Loucy (cell line): ENCODE results near the gene EFR3B.

Experiments
- H2AFZ ChIP-seq: fragments of 200-600 bp; sonication (generic); 2 replicates; pipeline ENCODE4 v1.6.0; 2016; ENCODE audit warnings: antibody characterized with exemption, mild to moderate bottlenecking, low read length, moderate library complexity
- H3F3A ChIP-seq: fragments of 200-600 bp; 2 replicates; pipeline ENCODE4 v1.6.0; 2016; ENCODE audit warnings: antibody characterized with exemption, low read depth, mild to moderate bottlenecking
- H3K27me3 ChIP-seq: fragments of 200-600 bp; sonication (generic); 2 replicates; pipeline ENCODE4 v1.6.1; 2014; ENCODE audit warnings: low read length, mild to moderate bottlenecking; ENCODE audit not compliant: insufficient read depth, poor library complexity, severe bottlenecking
- H3K36me3 ChIP-seq: fragments of 200-600 bp; sonication (generic); 2 replicates; pipeline ENCODE4 v1.6.1; 2016; ENCODE audit warnings: low read length; ENCODE audit not compliant: insufficient read depth
- H3K4me1 ChIP-seq: fragments of 200-600 bp; sonication (generic); 2 replicates; pipeline ENCODE4 v1.5.1; 2014; ENCODE audit warnings: low read length, mild to moderate bottlenecking; ENCODE audit not compliant: insufficient read depth, poor library complexity, severe bottlenecking
- H3K4me2 ChIP-seq: fragments of 200-600 bp; sonication (generic); 2 replicates; pipeline ENCODE4 v1.6.0; 2014; ENCODE audit warnings: antibody characterized with exemption, low read length, low read depth, mild to moderate bottlenecking; ENCODE audit not compliant: poor library complexity, severe bottlenecking
- H3K4me3 ChIP-seq: fragments of 200-600 bp; sonication (generic); 2 replicates; pipeline ENCODE4 v1.5.1; 2014; ENCODE audit warnings: low read length, mild to moderate bottlenecking, mixed read lengths; ENCODE audit not compliant: poor library complexity, severe bottlenecking
- H3K79me2 ChIP-seq: fragments of 200-600 bp; sonication (generic); 2 replicates; pipeline ENCODE4 v1.6.1; 2014; ENCODE audit warnings: low read length; ENCODE audit not compliant: insufficient read depth
- H3K9ac ChIP-seq: fragments of 200-600 bp; sonication (generic); 2 replicates; pipeline ENCODE4 v1.6.0; 2014; ENCODE audit warnings: mild to moderate bottlenecking, low read depth, low read length, moderate library complexity; ENCODE audit not compliant: poor library complexity, severe bottlenecking
- H3K9me2 ChIP-seq: fragments of 200-600 bp; sonication (generic); replicated peaks from 2 replicates; pipeline ENCODE4 v1.6.1; 2016; ENCODE audit warnings: low read depth, low read length, mixed read lengths
- H3K9me3 ChIP-seq: fragments of 200-600 bp; sonication (generic); 2 replicates; pipeline ENCODE4 v1.6.1; 2014; ENCODE audit warnings: mild to moderate bottlenecking, antibody characterized with exemption, low read length, low read depth; ENCODE audit not compliant: insufficient read depth
- H4K20me1 ChIP-seq: fragments of 200-600 bp; sonication (generic); 2 replicates; pipeline ENCODE4 v1.6.0; 2014; ENCODE audit warnings: antibody characterized with exemption, low read length, mild to moderate bottlenecking; ENCODE audit not compliant: insufficient read depth, poor library complexity, severe bottlenecking
- CTCF ChIP-seq: fragments of 200-600 bp; sonication (generic); conservative IDR thresholded peaks from 2 replicates; pipeline ENCODE4 v1.5.1; 2014; ENCODE audit warnings: mild to moderate bottlenecking, antibody characterized with exemption, low read length
- EZH2phosphoT487 ChIP-seq: fragments of 200-600 bp; IDR thresholded peaks from 2 replicates; pipeline ENCODE4 v1.6.1; 2018; ENCODE audit warnings: antibody characterized with exemption, mild to moderate bottlenecking, moderate library complexity, borderline replicate concordance

EFR3B gene

GRCh38 chr2:25088817-25089516 lies 47.1 kb downstream of the EFR3B start:
- Histone ChIP-seq H3K4me1 (no peaks in the 10 kb centered on the region), H3K27me3 (no peaks in the 10 kb centered on the region), H3K9ac (no peak overlapping the region), H3K36me3 (no peaks in the 10 kb centered on the region), H3K4me2 (no peak overlapping the region), H2AFZ (no peak overlapping the region), H3K4me3 (no peak overlapping the region), H3K79me2 (no peaks in the 10 kb centered on the region), H3F3A (no peaks in the 10 kb centered on the region), H3K9me3 (no peaks in the 10 kb centered on the region), H3K9me2 (no peaks in the 10 kb centered on the region), H4K20me1 (no peaks in the 10 kb centered on the region)
- TF ChIP-seq CTCF (no peak), EZH2phosphoT487 (no peak)

GRCh38 chr2:25089605-25090315 lies 47.9 kb downstream of the EFR3B start:
- no peak overlapping the region for H3K4me2 ChIP-seq
- H3K9me2 ChIP-seq: no peaks in the 10 kb centered on the region
- H3K4me3 ChIP-seq: no peak overlapping the region
- no peaks in the 10 kb centered on the region for H3K4me1 ChIP-seq
- no peaks in the 10 kb centered on the region for H3K9me3 ChIP-seq
- H3K9ac ChIP-seq: no peak overlapping the region
- TF ChIP-seq EZH2phosphoT487: no peak
- no peak for TF ChIP-seq CTCF
- H3K27me3 ChIP-seq: no peaks in the 10 kb centered on the region
- H3K79me2 ChIP-seq: no peaks in the 10 kb centered on the region
- H3F3A ChIP-seq: no peaks in the 10 kb centered on the region
- no peak overlapping the region for H2AFZ ChIP-seq
- no peaks in the 10 kb centered on the region for H4K20me1 ChIP-seq
- no peaks in the 10 kb centered on the region for H3K36me3 ChIP-seq

- no peaks in the 10 kb centered on the region for H3F3A ChIP-seq
- no peak overlapping the region for H2AFZ ChIP-seq
- no peak overlapping the region for H3K9ac ChIP-seq
- H3K79me2 ChIP-seq: no peaks in the 10 kb centered on the region
- H3K4me1 ChIP-seq: no peaks in the 10 kb centered on the region
- no peaks in the 10 kb centered on the region for H3K9me3 ChIP-seq
- no peaks in the 10 kb centered on the region for H3K9me2 ChIP-seq
- no peak for TF ChIP-seq EZH2phosphoT487
- TF ChIP-seq CTCF: no peak
- no peaks in the 10 kb centered on the region for H3K36me3 ChIP-seq
- H3K4me2 ChIP-seq: no peak overlapping the region
- H3K4me3 ChIP-seq: no peak overlapping the region
- no peaks in the 10 kb centered on the region for H3K27me3 ChIP-seq
- no peaks in the 10 kb centered on the region for H4K20me1 ChIP-seq
Observed at GRCh38 chr2:25090801-25091200, 48.9 kb downstream of the EFR3B start.
